Peyer's patch (tissue), 4 donors: ENCODE measurements around the gene TCF4.

Experiments used
- POLR2A ChIP-seq, 2 donors: fragments of 450-650 bp; IDR thresholded peaks; one replicate each; pipeline ENCODE4 v1.5.1; 2017; ENCODE audit warnings: antibody characterized with exemption in 2 of 2, mild to moderate bottlenecking in 2 of 2, moderate library complexity in 2 of 2
- TF ChIP-seq, protein P1 (sequence below), 6 experiments: fragments of 450-650 bp in 4 of 6; fragments of 200-600 bp in 2 of 6; sonication (generic) in 1 of 6; IDR thresholded peaks; one replicate each; pipeline ENCODE4 v1.5.1; 2017 to 2019; ENCODE audit warnings: antibody characterized with exemption in 6 of 6, mild to moderate bottlenecking in 3 of 6, moderate library complexity in 1 of 6

DNA sequence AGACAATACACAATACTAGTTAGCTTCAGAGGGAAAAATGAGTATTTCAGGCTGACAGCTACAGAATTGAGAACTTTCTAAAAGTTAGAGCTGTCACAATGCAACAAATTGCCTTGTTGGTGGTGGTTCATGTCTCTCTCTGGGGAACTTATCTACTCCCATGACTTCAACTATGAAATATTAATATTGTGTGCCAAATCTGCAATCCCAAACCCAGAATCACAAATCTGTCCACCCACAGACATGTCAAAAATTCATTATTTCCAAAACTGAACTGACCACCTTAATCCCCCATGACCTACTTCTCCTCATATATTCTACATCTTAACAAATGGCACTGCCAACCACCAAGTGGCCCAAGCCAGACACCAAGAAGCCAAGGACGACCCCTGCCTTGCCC is 143.5 kb downstream of the TCF4 start:
- TF ChIP-seq, protein P1, sequence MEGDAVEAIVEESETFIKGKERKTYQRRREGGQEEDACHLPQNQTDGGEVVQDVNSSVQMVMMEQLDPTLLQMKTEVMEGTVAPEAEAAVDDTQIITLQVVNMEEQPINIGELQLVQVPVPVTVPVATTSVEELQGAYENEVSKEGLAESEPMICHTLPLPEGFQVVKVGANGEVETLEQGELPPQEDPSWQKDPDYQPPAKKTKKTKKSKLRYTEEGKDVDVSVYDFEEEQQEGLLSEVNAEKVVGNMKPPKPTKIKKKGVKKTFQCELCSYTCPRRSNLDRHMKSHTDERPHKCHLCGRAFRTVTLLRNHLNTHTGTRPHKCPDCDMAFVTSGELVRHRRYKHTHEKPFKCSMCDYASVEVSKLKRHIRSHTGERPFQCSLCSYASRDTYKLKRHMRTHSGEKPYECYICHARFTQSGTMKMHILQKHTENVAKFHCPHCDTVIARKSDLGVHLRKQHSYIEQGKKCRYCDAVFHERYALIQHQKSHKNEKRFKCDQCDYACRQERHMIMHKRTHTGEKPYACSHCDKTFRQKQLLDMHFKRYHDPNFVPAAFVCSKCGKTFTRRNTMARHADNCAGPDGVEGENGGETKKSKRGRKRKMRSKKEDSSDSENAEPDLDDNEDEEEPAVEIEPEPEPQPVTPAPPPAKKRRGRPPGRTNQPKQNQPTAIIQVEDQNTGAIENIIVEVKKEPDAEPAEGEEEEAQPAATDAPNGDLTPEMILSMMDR (IDR thresholded peaks at IDR 0.05): no peak
- TF ChIP-seq POLR2A (IDR thresholded peaks at IDR 0.05): no peak
